Lower leg skin (tissue), 4 donors: Measurements from ENCODE around the gene OXSR1. TPM values are rescaled to one million over a fixed set of nuclear protein-coding genes. Genes with fewer than 3 reads are reported as not detected.

ENCODE experiments used
- DNase-seq, 2 donors: peaks; one replicate each; pipeline ENCODE4 v3.0.0-alpha.2; 2019; ENCODE audit warnings: low spot score in 2 of 2
- H3K4me3 ChIP-seq: fragments of 200-600 bp; sonication (generic); 2 replicates; pipeline ENCODE4 v1.5.1; 2017; ENCODE audit warnings: mild to moderate bottlenecking, low read depth; ENCODE audit not compliant: poor library complexity, severe bottlenecking
- CTCF ChIP-seq, 3 donors: fragments of 450-650 bp; IDR thresholded peaks; one replicate each; pipeline ENCODE4 v1.5.1; 2016; ENCODE audit warnings: antibody characterized with exemption in 3 of 3, mild to moderate bottlenecking in 3 of 3, moderate library complexity in 2 of 3
- POLR2A ChIP-seq, 2 donors: fragments of 450-650 bp; IDR thresholded peaks; one replicate each; pipeline ENCODE4 v1.6.1; 2016 to 2017; ENCODE audit warnings: antibody characterized with exemption in 2 of 2, mild to moderate bottlenecking in 1 of 2, moderate library complexity in 1 of 2
- WGBS, 2 donors: methylation state at CpG; one replicate each; pipeline ENCODE4 v1.1.5; 2018; 5-methylcytosine and 5-hydroxymethylcytosine counted together
- intact Hi-C: fragments of 100-400 bp; cut with DNase I; formaldehyde crosslinking; loops from one replicate; pipeline ENCODE4 v1.15.0; 2023; ENCODE audit warnings: low total_unique reads
- total RNA-seq, 4 donors: library from RNA; depleted of rRNA; stranded (reverse); fragments of >200 nt; gene quantifications; one replicate each; pipeline ENCODE4 v1.1.0, GENCODE V29; 2016

Gene OXSR1
- total RNA-seq, 4 donors from 2014 or later, result 23.4 to 36.1 (median 31.6) TPM

DNA sequence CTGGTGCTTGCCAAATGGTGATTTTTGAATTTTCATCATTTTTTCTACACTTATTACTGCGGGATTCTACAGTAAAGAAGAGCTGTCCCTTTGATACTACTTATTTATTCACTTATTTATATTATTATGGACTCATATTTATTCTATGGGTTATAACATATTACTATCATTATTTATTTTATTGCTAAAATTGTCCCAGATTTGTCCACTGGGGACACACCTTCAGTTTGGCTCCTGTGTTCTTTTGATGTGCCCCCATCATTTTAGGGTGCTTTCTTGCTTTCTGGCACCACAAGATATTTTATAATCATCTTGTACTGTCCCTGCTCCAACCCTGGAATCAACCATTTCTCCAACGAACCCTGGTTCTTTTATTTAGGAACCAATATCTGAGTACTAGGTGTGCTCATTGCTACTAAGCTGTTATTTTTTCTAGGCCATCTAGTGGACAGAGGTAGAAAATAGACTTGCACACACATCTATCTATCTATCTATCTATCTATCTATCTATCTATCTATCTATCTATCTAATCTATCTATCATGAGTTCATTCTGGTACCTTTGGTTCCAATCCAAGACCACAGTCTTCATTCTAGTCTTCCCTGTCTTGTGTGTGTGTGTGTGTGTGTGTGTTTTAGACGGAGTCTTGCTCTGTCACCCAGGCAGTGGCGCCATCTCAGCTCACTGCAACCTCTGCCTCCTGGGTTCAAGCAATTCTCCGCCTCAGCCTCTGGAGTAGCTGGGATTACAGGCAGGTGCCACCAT is 132.8 kb downstream of the OXSR1 start:
- TF ChIP-seq POLR2A (IDR thresholded peaks at IDR 0.05) (no peak), CTCF (IDR thresholded peaks at IDR 0.05) (no peak)
- 76 to 82% methylated on average over 5 of the region's 5 CpGs for WGBS, 2 donors
- no peak overlapping the region for H3K4me3 ChIP-seq
- intact Hi-C loops, result no loop called here
- no peak for DNase-seq

Other genes with a start within 250 kb of the OXSR1 start
- 10 to 100 TPM in 3 of 4 donors, 1 to 10 TPM in 1; 8.9 to 20.1 (median 18.0) TPM for gene VILL, start 174.8 kb upstream of the OXSR1 start, total RNA-seq
- gene PLCD1, start 135.9 kb upstream of the OXSR1 start, total RNA-seq, result 10 to 100 TPM; 30.2 to 55.4 (median 43.8) TPM
- 1 to 10 TPM in 1 of 4 donors, under 1 TPM in 3; 0.08 to 2.9 (median 0.57) TPM for gene DLEC1, start 126.3 kb upstream of the OXSR1 start, total RNA-seq
- gene ACAA1, start 28.4 kb upstream of the OXSR1 start, total RNA-seq, result 10 to 100 TPM; 28.1 to 50.1 (median 40.2) TPM
- 10 to 100 TPM; 22.9 to 32.2 (median 23.6) TPM for gene MYD88, start 26.9 kb upstream of the OXSR1 start, total RNA-seq
- under 1 TPM in 2 of 4 donors, not detected in 2; 0.13 to 0.17 TPM for gene SLC22A13, start 100.3 kb downstream of the OXSR1 start, total RNA-seq
- gene SLC22A14, start 116.8 kb downstream of the OXSR1 start, total RNA-seq, result under 1 TPM in 2 of 4 donors, not detected in 2; 0.10 to 0.45 TPM
- 1 to 10 TPM; 1.1 to 2.6 (median 2.1) TPM for gene XYLB, start 181.2 kb downstream of the OXSR1 start, total RNA-seq